Femur (tissue), 1 donor: ENCODE results near the gene RRAS2.
"Not testable (repeated sequence)": the region's sequence is repeated elsewhere in the genome, so short reads cannot be mapped to it uniquely, and the experiment has no call there.

Experiments used
- DNase-seq: peaks from one replicate; pipeline ENCODE4 v3.0.0-alpha.2; 2017

The RRAS2 gene

DNA sequence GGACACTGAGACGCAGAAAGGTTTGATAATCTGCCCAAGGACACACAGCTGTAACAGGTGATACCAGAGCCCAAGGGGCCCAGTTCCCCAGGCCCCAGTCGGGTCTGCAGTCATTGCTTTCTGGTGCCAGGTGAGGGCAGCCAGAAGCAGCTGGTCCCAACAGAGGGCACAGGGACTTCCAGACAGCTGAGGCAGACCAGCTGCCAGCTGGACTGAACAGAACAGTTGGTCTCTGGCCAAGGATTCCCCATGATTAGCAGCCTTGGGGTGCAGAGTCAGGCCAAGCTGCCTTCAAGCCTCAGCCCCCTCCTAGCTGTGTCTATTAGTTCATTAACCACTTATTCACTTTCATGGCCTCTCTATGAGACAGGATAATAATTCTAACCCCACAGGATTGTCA, 105.6 kb downstream of the RRAS2 start:
- peak; percentile 75 for DNase-seq

DNA sequence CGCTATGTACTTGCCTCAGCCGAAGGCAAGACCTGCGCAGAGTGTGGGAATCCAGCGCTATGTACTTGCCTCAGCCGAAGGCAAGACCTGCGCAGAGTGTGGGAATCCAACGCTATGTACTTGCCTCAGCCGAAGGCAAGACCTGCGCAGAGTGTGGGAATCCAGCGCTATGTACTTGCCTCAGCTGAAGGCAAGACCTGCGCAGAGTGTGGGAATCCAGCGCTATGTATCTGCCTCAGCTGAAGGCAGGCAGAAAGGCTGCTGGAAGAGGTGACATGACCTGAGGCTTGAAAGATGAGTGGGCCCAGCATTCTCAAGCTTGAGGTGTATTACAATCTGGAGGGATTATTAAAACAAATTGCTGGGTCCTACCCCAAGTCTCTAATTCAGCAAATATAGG, 106.5 kb downstream of the RRAS2 start:
- DNase-seq = not testable (repeated sequence)

DNA sequence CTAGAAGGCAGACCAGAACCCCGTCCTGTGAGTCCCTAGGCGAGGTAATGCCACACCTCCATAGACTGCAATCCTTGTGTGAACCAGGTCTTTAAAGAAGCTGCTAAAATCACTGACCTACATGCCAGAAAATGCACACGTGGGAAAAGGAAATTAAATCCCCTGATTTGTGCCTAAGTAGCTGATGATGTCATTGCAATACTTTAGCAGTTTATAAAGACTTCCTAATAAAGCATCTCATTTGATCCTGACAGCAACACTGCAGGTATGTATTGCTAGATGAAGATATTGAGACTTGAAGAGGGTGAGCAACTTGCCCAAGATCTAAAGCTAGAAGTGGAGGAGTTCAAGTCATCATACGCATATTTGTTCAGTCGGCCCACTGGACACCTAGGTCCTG, 107.2 kb downstream of the RRAS2 start:
- no peak for DNase-seq

DNA sequence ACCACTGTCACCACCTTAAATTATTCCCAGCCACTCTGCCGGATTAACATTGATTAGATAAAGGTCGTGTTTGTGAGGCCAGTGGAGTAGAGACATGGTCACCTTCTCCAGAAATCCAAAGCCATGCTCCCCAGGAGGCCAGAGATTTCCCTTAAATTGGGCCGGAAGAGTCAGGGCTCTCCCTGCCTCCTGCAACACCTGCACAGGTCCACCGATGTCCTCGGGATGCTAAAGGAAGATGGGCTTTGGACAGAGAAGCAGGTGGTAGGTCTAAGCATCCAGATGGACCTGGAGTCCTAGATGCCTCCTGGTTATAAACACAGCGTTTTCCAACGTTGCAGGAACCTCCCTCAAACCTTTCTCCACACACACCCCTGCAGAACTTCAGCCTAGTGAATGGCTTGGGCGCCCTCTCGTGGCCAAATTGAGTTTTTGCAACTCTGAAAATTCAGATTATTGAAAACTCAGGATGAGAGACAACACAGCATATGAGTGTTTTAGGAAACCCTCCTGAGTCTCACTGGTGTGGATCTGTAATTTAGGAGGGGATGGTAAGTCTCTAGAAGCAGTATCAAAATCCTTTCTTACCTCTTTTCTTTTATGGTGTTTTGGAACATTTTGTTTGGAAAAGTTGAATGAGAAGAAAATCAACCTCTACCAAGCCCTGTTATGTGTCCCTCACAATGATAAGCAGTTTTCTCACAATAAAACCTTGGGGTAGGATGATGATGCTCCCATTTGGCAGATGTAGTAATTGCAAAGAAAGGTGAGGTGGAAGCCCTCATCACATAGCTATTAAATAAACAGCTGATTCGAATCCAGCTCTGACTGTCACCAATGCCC, 109.6 kb downstream of the RRAS2 start:
- peak; percentile 78 for DNase-seq

DNA sequence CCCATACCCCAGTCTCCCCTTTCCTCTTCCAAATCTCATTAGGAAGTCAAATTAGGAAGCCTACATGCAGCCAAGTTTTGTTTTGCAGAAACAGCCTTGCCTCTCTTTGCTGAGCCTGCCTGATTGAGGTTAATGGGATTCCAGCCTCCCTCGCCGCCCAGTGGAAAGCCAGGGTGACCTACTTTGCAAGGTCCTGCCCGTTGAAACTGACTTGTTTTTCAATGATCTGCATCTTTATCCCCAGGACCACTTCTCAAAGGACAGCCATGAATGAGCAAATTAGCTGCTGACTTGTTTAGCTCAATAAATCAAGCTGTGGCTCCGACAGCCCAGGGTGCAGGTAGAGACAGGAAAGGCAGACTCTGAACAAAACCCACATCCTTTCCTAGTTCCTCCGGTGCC, 110.4 kb downstream of the RRAS2 start:
- no peak for DNase-seq

DNA sequence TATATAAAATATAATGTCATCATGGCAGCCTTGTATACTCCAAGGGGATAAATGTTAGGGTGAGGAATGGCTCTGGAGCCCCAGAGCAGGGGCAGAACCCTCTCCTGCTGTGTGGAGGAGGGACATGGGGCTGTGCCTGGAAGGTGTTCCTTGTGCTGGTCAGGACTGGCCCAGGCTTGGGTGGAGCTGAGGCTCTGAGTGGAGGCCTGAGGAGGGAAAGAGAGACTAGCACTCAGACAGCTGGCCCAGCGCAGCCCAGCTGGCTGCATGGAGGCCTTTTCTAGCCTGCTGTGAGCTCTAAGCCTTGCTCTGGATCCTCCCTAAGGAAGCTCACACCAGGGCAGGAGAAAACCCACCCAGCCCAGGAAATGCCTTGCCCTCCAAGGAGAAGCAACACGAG, 113.5 kb downstream of the RRAS2 start:
- DNase-seq = no peak

DNA sequence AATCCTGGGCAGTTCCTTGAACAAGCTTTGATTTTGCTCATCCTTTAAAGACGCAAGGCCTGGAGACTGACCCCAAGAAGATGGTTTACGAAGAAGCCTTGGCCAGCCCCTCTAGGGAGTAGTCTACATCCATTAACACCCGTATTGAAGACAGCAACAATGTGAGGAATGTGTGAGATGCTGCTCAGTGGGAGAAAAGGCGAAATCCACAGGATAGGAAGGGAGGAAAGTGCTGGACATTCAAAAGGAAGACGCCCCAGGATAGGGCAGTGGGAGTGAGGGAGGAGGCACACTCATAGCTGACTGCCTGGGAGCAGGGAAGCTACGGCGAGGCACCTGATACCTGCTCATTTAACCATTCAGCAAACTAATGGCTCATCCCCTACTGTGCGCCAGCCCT, 114.1 kb downstream of the RRAS2 start:
- no peak for DNase-seq

DNA sequence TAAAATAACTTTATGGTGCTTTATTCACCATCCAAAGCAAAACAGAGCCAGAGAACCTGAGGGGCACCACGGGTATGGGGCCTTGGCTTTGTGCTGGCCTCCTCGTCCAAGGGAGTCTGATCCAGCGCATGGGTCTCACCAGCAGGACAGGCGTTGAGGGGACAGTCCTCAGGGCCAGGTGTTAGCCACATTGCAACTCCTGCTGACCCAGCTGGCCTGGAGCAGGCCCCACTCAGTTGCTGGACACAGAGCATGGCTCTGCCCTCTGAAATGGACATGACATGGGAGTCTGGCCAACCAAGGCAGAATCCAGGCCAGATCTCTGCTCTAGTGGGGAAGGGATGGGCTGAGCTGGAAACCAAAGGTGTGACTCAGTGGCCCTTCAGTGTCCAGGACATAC, 116.2 kb downstream of the RRAS2 start:
- DNase-seq = no peak

DNA sequence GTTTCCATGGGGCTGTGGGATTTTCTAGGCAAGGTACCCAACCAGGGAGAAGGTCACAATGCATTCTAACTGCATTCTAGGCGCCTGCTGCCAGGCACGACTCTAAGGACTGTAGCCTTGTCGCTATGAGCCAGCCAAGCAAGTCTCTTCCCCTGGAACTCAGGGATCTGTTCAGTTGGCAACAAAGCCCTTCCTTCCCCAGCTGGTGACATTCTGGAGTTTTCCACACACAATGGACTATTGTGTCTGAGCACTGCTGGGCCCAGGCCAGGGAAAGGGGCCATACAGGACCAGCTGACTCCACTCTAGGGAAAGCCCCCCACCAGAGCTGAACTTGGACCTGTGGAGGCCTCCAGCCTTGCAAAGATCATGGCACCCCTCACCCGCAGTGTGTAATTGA, 116.8 kb downstream of the RRAS2 start:
- peak; percentile 39 for DNase-seq

DNA sequence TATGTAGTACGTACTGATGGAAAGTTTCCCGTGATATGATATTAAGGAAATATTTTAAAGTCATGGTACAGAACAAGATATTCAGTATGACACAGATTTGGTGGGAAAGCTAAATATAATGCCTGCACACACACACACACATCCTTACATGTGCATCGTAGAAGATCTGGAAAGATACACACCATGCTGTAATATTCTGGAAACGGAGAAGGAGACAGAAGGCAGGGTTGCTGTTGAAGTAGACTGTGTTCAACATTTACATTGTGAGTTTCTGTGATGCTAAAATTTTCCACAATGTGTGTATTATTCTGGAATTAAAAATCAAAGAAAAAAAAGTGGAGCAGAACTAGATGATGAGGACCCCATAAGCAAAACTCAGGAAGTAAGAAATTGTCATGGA, 118.0 kb downstream of the RRAS2 start:
- no peak for DNase-seq

DNA sequence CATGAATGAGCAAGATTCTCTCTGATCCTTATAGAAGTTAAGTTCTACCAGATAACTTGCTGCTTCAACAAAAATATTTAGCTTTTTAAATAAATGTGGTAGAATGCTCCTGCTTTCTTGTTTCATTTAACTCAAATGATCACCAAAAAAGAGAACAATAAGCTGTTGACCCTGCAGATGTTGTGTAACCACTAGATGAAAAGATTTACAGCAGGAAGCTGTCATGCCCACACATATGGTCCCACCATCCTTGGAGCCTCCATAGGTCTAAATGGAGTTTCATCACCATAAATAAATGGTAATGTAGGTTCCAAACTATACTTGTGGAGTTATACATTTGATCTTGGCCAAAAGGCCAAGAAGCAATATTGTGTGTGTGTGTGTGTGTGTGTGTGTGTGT, 118.8 kb downstream of the RRAS2 start:
- no peak for DNase-seq

DNA sequence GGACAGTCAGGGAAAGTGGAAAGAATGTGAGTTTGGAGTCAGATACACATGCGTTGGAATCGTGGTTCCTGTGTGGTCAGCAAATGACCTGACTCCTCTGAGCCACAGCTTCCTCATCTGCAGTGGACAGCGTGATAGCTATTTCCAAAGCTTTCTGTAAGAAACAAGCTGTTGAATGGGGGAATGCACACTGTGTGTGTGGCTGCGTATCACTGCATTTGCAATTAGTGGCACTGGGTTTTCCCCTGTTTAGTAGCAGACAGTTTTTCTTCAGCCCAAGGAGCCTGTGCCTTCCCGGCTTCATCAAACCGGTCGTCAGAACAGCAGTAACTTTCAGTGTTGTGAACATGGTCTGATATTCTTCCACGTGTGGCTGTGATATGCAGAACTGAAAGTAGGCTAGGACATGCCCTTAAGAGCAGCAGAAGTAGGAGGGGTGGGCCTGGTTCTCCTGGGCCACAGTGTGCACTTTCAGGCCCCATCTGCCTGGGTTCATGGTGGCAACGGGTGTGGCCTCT, 121.5 kb downstream of the RRAS2 start:
- no peak for DNase-seq

DNA sequence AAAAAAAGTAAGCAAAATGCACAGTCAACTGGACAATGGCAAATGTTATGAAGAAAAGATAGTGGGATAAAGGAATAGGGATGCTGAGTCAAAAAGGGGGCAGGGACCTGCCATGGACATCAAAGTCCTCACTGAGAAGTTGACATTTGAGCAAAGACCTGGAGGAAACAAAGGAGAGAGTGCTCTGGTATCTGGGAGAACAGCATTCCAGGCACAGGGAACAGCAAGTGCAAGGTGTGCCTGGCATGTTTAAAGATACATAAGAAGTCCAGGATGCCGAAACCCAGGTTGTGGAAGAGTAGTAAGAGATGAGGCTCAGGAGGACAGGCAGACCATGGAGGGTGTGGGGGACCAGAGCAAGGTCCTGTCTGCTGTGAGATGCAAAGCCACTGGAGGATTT, 123.3 kb downstream of the RRAS2 start:
- DNase-seq = no peak

DNA sequence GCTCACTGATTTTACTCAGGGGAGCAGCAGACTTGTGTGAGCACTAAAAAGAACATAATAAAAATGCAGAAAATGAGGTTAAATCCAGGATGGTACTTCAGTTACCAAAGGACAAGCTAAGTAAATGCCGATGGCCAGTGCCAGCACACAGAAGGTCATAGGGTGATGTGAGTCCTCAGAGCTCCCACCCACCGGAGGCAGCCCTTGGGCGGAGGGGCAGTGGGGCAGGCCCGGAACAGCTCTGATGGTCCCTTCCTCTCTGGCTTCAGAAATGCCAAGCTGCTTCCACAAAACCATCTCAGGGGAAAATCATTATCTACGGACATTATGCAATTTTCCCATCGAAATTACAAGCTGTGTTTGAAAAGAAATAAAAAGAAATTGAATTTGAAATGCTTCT, 124.5 kb downstream of the RRAS2 start:
- no peak for DNase-seq

DNA sequence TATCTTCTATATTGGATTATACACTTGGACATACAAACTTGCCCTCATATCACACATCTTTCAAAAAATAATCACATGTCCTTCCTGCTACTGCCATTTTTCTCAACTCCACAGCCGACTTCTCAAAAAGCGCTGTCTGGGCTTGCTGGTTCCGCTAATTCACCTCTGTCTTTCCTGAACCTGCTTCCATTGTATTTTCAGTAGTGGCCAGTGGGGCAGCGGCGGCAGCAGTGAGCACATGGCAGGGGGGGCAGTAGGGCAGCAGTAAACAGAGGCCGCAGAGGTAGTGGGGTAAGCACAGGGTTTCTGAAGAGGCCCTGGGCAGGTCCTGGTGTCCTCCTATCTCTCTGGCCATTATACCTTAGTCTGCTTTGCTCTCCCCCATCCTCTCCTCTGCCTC, 126.3 kb downstream of the RRAS2 start:
- no peak for DNase-seq

DNA sequence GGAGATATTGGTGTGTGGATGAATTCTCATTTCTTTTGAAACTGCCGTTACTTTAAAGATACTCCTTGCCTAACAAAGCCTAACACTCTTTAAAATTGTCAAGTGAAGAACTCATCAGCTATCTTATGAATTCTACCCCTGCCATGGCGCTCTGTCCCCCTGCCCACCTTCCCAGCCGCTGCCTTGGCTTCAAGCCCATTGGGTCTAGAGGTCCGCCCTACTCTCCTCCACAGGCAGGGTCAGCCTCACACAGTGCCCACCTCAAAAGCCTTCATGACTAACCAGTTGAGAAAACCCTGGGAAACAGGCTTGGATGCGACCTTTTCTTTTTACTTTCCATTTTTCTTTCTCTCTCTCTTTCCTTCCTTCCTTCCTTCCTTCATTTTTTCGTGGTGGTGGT, 128.6 kb downstream of the RRAS2 start:
- no peak for DNase-seq

DNA sequence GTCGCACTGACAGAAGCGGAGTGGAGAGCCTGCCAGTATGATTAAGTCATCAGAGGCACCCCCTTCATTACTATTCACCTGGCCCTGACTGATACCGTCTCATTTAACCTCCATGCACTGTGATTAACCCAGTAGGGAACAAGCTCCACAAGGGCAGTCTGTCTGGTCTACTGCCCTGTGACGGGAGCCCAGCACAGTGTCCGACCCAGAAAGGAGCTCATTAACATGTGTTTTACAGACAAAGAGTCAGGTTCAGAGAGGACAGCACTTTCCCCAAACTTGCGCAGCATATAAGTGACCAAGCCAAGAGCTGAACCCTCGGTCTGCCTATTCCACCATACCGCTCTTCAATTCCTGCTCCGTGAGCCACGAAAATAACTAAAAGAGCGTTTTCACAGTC, 129.5 kb downstream of the RRAS2 start:
- no peak for DNase-seq

DNA sequence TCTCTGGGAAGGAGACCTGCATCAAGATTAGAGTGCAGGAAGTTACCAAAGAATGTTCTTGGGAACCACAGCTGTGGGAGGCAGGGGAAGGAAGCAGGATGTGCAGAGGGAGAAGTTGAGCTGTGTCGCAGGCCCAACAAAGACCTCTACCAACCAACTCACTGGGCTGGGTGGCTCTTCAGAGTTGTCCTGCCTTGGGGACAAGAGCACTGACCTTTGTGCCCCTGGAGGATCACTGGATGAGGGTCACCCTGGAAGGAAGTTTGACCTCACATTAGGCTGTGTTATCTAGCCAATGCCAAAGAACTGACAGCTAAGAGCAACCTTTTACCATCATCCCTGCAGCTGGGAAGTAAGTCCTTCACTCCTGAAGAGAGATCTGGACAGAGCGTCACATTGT, 130.6 kb downstream of the RRAS2 start:
- DNase-seq = no peak
